Measurements from ENCODE around the gene SCAANT1.

The SCAANT1 gene

DNA sequence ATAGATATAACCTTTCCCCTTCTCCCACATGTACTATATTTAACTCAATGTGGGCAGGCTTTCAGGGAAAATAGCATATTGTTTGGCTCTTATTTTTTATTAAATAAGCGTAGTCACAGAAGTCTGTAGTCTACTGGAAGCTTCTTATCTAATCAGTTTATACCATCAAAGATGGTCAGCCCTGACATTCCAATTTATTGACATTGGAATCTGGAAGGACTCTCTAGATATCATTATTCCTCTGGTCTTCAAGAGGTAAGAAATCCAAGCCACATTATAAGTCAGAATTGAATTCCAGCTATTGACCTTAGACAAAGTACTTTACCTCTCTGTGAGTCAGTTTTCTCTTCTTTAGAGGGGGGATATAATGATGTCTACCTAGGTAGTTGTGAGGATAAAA, 38.5 kb upstream of the SCAANT1 start:
- DNase-seq (ENCODE audit: low read depth, low spot score), result no peak
- Histone ChIP-seq H3K4me3 (ENCODE audit: low read length) (no peak overlapping the region), H3K27me3 (ENCODE audit: control insufficient read depth, insufficient read depth, low read length) (no peaks in the 10 kb centered on the region), H3K4me1 (ENCODE audit: control insufficient read depth, insufficient read depth, low read length) (peaks cover 5% of the 10 kb centered on the region; the same call in 1 of the 2 replicates), H3K9me3 (ENCODE audit: control insufficient read depth, insufficient read depth, low read length) (no peaks in the 10 kb centered on the region), H3K36me3 (ENCODE audit: control insufficient read depth, insufficient read depth, low read length) (no peaks in the 10 kb centered on the region), H3K27ac (ENCODE audit: low read length) (no peak overlapping the region)
- WGBS (ENCODE audit: insufficient coverage, insufficient read length), result no CpG with 5 or more reads among the region's 1 CpG

DNA sequence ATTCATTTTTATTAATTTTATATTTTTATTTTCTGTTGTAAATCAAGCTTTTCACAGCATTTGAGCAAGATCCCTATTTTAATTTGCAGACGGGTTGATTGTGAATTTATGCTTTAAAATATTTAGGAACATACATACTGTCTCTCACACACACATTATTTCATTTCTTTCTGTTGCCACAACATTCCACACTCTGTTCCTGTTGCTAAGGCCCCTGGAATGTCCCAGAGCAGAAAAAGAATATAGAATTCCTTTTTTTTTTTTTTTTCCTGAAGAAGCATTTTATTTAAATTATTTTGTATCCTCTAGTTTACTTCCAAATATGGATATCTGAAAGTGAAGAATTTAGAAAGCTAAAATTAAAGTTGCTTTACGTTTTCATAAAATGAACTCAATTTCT, 36.8 kb upstream of the SCAANT1 start:
- no peaks in the 10 kb centered on the region for H3K36me3 ChIP-seq (ENCODE audit: control insufficient read depth, insufficient read depth, low read length)
- H3K4me1 ChIP-seq (ENCODE audit: control insufficient read depth, insufficient read depth, low read length), result peaks cover 1% of the 10 kb centered on the region; the same call in 1 of the 2 replicates
- H3K4me3 ChIP-seq (ENCODE audit: low read length), result no peak overlapping the region
- H3K27ac ChIP-seq (ENCODE audit: low read length), result no peak overlapping the region
- H3K9me3 ChIP-seq (ENCODE audit: control insufficient read depth, insufficient read depth, low read length), result no peaks in the 10 kb centered on the region
- no CpG with 5 or more reads among the region's 2 CpGs for WGBS (ENCODE audit: insufficient coverage, insufficient read length)
- no peak for DNase-seq (ENCODE audit: low read depth, low spot score)
- H3K27me3 ChIP-seq (ENCODE audit: control insufficient read depth, insufficient read depth, low read length), result no peaks in the 10 kb centered on the region

DNA sequence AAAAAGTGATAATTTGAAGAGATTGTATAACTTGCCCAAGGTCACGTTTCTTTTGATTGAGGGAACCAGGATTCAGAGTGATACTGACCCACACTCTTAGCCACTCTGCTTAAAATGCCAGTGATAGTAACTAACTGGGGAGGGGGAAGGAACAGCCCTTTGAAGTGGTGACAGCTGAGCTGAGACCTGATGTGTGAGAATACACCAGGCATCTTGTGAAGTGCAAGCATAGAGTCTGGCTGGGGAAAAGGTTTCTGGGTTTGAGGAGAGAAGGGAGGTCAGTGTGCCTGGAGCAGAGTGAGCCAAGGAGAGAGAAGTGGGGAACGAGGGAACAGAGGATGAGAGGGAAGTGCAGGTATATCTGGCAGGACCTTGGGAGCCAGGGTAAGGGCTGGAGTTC, 35.4 kb upstream of the SCAANT1 start:
- WGBS (ENCODE audit: insufficient coverage, insufficient read length), result no CpG with 5 or more reads among the region's 2 CpGs
- Histone ChIP-seq H3K36me3 (ENCODE audit: control insufficient read depth, insufficient read depth, low read length) (no peaks in the 10 kb centered on the region), H3K27ac (ENCODE audit: low read length) (no peak overlapping the region), H3K4me3 (ENCODE audit: low read length) (no peak overlapping the region), H3K9me3 (ENCODE audit: control insufficient read depth, insufficient read depth, low read length) (no peaks in the 10 kb centered on the region), H3K4me1 (ENCODE audit: control insufficient read depth, insufficient read depth, low read length) (no peaks in the 10 kb centered on the region; the same call in 1 of the 2 replicates), H3K27me3 (ENCODE audit: control insufficient read depth, insufficient read depth, low read length) (no peaks in the 10 kb centered on the region)
- no peak for DNase-seq (ENCODE audit: low read depth, low spot score)

DNA sequence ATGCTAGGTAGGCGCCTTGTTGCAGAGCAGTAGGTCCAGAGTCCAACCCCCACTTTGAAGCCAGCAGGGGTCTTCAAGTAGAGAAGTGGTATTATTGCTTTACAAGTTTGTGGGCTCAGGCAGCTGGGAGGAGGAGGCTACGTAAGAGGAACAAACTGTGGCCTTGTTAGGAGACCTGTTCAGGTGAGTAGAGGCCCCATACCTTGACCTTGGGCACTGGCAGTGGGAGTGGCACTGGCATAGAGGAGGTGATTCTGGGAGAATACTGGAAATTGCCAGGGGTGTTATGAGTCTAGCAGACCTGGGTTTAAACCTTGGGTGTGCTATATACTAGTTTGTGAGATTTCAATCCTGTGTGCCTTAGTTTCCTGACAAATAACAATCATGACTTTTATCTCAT, 34.6 kb upstream of the SCAANT1 start:
- Histone ChIP-seq H3K9me3 (ENCODE audit: control insufficient read depth, insufficient read depth, low read length) (no peaks in the 10 kb centered on the region), H3K4me1 (ENCODE audit: control insufficient read depth, insufficient read depth, low read length) (no peaks in the 10 kb centered on the region; the same call in 1 of the 2 replicates), H3K4me3 (ENCODE audit: low read length) (no peak overlapping the region), H3K27me3 (ENCODE audit: control insufficient read depth, insufficient read depth, low read length) (no peaks in the 10 kb centered on the region), H3K27ac (ENCODE audit: low read length) (no peak overlapping the region), H3K36me3 (ENCODE audit: control insufficient read depth, insufficient read depth, low read length) (no peaks in the 10 kb centered on the region)
- no peak for DNase-seq (ENCODE audit: low read depth, low spot score)
- WGBS (ENCODE audit: insufficient coverage, insufficient read length), result no CpG with 5 or more reads among the region's 2 CpGs

DNA sequence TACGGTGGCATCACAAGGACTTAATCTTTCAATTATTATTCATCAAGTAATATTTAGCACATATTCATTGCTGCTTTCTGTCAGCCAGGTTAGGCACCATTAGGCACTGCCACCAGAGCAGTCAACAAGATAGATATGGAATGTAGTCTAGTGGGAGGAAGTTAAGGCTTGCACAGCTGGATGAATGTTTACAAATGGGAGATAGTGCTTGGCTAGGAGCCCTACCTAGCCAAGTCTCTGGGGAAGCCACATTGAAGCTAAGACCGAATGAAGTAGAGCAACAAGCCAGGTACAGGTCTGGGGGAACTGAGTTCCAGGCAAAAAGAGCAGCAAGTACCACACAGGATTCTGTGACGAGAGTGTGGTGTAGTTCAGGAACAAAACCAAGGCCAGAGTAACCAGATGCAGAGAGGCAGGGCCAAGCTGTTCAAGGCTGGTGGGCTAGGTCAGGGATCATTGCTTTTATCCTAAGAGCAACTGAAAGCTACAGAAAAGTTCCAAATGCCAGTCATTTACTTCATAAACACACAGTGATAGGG, 33.4 kb upstream of the SCAANT1 start:
- no peak for DNase-seq (ENCODE audit: low read depth, low spot score)
- Histone ChIP-seq H3K27ac (ENCODE audit: low read length) (no peak overlapping the region), H3K9me3 (ENCODE audit: control insufficient read depth, insufficient read depth, low read length) (no peaks in the 10 kb centered on the region), H3K36me3 (ENCODE audit: control insufficient read depth, insufficient read depth, low read length) (no peaks in the 10 kb centered on the region), H3K27me3 (ENCODE audit: control insufficient read depth, insufficient read depth, low read length) (no peaks in the 10 kb centered on the region), H3K4me3 (ENCODE audit: low read length) (no peak overlapping the region), H3K4me1 (ENCODE audit: control insufficient read depth, insufficient read depth, low read length) (no peaks in the 10 kb centered on the region)
- WGBS (ENCODE audit: insufficient coverage, insufficient read length), result no CpG with 5 or more reads among the region's 3 CpGs

DNA sequence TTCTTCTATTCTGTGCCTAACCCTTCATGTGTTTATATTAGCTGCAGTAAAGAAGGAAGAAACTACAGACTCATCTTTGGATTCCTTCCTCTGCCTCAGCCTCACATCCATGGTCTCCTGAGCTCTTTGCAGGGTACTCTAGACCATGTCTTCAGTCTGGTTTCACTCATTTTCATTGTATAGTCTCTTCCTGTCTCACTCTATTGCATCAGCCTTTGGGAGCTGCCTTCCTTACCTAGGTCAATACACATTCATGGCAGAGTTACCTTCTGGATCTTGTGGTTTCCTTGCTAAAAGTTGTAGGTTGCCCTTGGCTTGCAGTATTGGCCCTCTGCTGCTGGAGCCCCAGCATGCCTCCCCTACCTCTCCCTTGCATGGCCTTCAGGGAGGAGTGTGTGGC, 31.5 kb upstream of the SCAANT1 start:
- Histone ChIP-seq H3K4me1 (ENCODE audit: control insufficient read depth, insufficient read depth, low read length) (no peaks in the 10 kb centered on the region), H3K9me3 (ENCODE audit: control insufficient read depth, insufficient read depth, low read length) (no peaks in the 10 kb centered on the region), H3K27ac (ENCODE audit: low read length) (no peak overlapping the region), H3K4me3 (ENCODE audit: low read length) (no peak overlapping the region), H3K36me3 (ENCODE audit: control insufficient read depth, insufficient read depth, low read length) (no peaks in the 10 kb centered on the region), H3K27me3 (ENCODE audit: control insufficient read depth, insufficient read depth, low read length) (no peaks in the 10 kb centered on the region)
- no peak for DNase-seq (ENCODE audit: low read depth, low spot score)

DNA sequence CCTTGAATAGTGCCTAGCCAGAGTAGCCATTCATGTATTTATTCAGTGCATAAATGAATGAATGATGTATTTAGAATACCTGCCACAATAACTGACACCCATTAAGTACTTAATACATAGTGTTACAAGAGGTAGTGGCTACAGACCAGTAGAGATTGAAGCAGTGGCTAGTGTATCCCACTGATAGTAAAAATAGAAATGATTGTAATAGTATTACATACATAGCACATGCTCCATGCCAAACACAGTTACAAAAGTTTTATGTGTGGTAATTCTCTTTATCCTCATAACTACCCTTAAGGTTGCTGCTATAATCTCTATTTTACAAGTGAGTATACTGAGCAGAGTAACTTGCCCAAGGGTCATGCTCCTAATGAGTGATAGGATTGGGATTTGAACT, 30.3 kb upstream of the SCAANT1 start:
- Histone ChIP-seq H3K27me3 (ENCODE audit: control insufficient read depth, insufficient read depth, low read length) (no peaks in the 10 kb centered on the region), H3K4me3 (ENCODE audit: low read length) (no peak overlapping the region), H3K36me3 (ENCODE audit: control insufficient read depth, insufficient read depth, low read length) (no peaks in the 10 kb centered on the region), H3K9me3 (ENCODE audit: control insufficient read depth, insufficient read depth, low read length) (no peaks in the 10 kb centered on the region), H3K4me1 (ENCODE audit: control insufficient read depth, insufficient read depth, low read length) (no peaks in the 10 kb centered on the region), H3K27ac (ENCODE audit: low read length) (no peak overlapping the region)
- no peak for DNase-seq (ENCODE audit: low read depth, low spot score)

DNA sequence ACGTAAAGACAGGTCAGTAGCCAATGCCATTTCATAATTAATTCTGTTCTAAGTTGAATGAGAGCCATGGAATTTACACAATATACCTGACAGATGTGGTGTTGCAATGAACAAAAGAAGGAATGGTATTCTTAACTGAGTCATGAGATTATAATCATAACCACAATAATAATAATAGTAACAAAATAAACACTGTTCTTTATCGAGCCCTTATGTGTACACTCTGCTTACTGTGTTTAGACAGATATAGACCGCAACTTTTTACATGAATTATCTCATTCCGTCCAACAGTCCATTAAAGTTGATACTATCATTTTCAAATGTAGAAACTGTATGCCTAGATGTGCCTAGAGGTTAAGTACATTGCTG, 28.2 kb upstream of the SCAANT1 start:
- Histone ChIP-seq H3K27ac (ENCODE audit: low read length) (no peak overlapping the region), H3K36me3 (ENCODE audit: control insufficient read depth, insufficient read depth, low read length) (no peaks in the 10 kb centered on the region)
- no peak for DNase-seq (ENCODE audit: low read depth, low spot score)

DNA sequence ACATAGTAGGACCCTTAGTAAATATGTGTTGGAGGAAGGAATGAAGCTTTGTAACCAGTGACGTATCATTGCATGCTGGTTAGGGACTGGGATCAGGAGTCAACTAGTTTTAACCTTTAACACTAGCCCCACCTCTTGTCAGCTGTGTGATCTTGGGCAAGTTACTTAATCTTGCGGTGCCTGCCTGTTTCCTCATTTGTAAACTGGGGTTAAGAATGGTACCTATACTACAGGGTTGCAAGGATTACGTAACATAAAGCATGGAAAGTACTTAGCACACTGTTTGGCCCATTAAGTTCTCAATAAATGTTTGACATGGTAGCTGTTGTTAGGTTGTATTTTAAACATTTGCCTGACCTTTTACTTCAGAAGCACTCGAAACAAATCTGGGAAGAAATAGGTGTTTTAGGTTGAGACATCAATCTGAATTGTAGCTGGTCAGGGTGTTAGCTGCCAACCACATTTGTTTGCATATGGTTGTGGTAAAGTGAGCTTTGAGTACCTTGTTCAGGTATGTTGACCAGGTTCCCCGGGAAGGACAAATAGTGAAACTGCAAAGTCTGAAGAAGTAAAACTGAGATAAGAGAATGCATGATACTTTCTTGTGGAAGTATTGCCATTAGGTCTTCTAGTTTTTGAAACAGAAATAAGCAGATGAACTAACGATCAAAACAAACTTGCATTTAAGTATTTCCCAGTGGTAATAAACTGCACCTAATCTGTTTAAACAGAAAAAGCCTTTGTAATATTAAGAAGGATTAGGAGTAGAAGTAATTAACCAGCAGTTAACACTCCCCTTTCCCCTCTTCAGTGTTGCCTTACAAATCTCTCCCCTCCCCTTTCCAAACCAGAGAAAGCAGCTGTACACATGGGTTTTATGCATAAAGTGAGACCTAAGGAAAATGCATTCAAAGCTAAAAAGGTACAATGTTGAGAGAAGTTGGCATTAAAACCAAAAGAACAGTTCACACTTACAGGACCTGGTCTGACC, 25.8 kb upstream of the SCAANT1 start:
- Histone ChIP-seq H3K4me3 (ENCODE audit: low read length) (no peak overlapping the region), H3K27ac (ENCODE audit: low read length) (no peak overlapping the region)

More for the DNA sequence above, 28.2 kb upstream of the SCAANT1 start:
- WGBS (ENCODE audit: insufficient coverage, insufficient read length), result no CpG with 5 or more reads among the region's 4 CpGs
- Histone ChIP-seq H3K27me3 (ENCODE audit: control insufficient read depth, insufficient read depth, low read length) (no peaks in the 10 kb centered on the region), H3K9me3 (ENCODE audit: control insufficient read depth, insufficient read depth, low read length) (no peaks in the 10 kb centered on the region), H3K4me3 (ENCODE audit: low read length) (no peak overlapping the region), H3K4me1 (ENCODE audit: control insufficient read depth, insufficient read depth, low read length) (no peaks in the 10 kb centered on the region)

DNA sequence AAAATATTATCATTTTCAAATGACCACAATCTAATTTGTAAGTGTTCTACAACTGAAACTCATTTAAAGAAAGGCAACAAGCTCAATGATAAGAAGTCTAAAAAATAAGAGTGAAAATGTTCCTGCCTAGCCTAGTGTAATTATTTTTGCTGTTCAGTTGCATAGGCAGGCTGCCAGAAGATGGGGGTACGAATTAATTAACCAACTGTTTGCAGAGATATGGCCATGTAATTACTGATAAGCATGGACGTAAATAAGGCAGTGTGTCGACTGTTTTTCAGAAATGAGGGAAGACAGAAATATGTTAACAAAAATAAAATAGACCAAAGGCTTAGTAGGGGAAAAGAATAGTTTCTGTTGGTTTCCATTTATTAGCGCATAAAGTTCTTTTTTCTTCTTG, 24.7 kb upstream of the SCAANT1 start:
- no peaks in the 10 kb centered on the region for H3K4me1 ChIP-seq (ENCODE audit: control insufficient read depth, insufficient read depth, low read length)
- no peaks in the 10 kb centered on the region for H3K36me3 ChIP-seq (ENCODE audit: control insufficient read depth, insufficient read depth, low read length)
- no peaks in the 10 kb centered on the region for H3K9me3 ChIP-seq (ENCODE audit: control insufficient read depth, insufficient read depth, low read length)
- no peak for DNase-seq (ENCODE audit: low read depth, low spot score)
- H3K27me3 ChIP-seq (ENCODE audit: control insufficient read depth, insufficient read depth, low read length), result no peaks in the 10 kb centered on the region
- H3K27ac ChIP-seq (ENCODE audit: low read length), result no peak overlapping the region
- WGBS (ENCODE audit: insufficient coverage, insufficient read length), result no CpG with 5 or more reads among the region's 4 CpGs
- H3K4me3 ChIP-seq (ENCODE audit: low read length), result no peak overlapping the region

More for the DNA sequence above, 25.8 kb upstream of the SCAANT1 start:
- Histone ChIP-seq H3K9me3 (ENCODE audit: control insufficient read depth, insufficient read depth, low read length) (no peaks in the 10 kb centered on the region), H3K27me3 (ENCODE audit: control insufficient read depth, insufficient read depth, low read length) (no peaks in the 10 kb centered on the region), H3K36me3 (ENCODE audit: control insufficient read depth, insufficient read depth, low read length) (no peaks in the 10 kb centered on the region), H3K4me1 (ENCODE audit: control insufficient read depth, insufficient read depth, low read length) (no peaks in the 10 kb centered on the region)
- WGBS (ENCODE audit: insufficient coverage, insufficient read length), result no CpG with 5 or more reads among the region's 6 CpGs
- no peak for DNase-seq (ENCODE audit: low read depth, low spot score)

Measured in iPS DF 6.9 (cell line).